ENCODE measurements around the gene DFFA.
A peak's percentile ranks its signal among the peaks of the same experiment; 100 is the strongest.
"Not testable (repeated sequence)": the region's sequence is repeated elsewhere in the genome, so short reads cannot be mapped to it uniquely, and the experiment has no call there.

Gene DFFA

DNA sequence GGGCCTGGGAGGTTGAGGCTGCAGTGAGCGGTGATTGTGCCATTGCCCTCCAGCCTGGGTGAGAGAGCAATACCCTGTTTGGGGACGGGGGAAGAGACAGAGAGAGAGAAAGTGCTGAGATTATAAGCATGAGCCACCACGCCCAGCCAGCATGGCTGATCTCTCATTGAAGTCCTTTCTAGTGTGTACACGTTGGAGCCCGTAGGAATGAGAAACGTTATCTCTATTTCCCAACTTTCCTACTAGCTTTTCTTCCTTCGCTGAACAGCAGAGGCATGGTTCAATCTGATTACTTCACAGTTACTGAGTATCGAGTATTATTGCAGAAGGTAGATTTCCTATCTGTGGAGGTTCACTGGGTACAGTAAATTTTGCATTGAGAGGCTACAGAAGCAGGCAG is 7.0 kb upstream of the DFFA start:
- Histone ChIP-seq H3K4me2 (ENCODE audit: low read depth, low read length, poor library complexity, severe bottlenecking) (no peak overlapping the region), H4K20me1 (ENCODE audit: low read depth, low read length) (no peaks in the 10 kb centered on the region), H3F3A (ENCODE audit: insufficient read depth) (no peaks in the 10 kb centered on the region), H3K36me3 (ENCODE audit: low read length) (no peaks in the 10 kb centered on the region), H3K27me3 (ENCODE audit: low read length) (no peaks in the 10 kb centered on the region), H3K9me3 (ENCODE audit: insufficient read depth, low read length) (no peaks in the 10 kb centered on the region), H3K9ac (ENCODE audit: low read length) (no peak overlapping the region), H3K79me2 (ENCODE audit: insufficient read depth, low read length) (peaks cover 68% of the 10 kb centered on the region), H3K27ac (ENCODE audit: low read depth, low read length) (no peak overlapping the region), H3K9me2 (replicated peaks; ENCODE audit: insufficient read depth, low read length) (no peaks in the 10 kb centered on the region), H2AFZ (ENCODE audit: low read depth, low read length, severe bottlenecking) (no peak overlapping the region), H3K4me3 (ENCODE audit: insufficient read depth, low read length, poor library complexity, severe bottlenecking) (no peak overlapping the region)
- TF ChIP-seq, protein P1, sequence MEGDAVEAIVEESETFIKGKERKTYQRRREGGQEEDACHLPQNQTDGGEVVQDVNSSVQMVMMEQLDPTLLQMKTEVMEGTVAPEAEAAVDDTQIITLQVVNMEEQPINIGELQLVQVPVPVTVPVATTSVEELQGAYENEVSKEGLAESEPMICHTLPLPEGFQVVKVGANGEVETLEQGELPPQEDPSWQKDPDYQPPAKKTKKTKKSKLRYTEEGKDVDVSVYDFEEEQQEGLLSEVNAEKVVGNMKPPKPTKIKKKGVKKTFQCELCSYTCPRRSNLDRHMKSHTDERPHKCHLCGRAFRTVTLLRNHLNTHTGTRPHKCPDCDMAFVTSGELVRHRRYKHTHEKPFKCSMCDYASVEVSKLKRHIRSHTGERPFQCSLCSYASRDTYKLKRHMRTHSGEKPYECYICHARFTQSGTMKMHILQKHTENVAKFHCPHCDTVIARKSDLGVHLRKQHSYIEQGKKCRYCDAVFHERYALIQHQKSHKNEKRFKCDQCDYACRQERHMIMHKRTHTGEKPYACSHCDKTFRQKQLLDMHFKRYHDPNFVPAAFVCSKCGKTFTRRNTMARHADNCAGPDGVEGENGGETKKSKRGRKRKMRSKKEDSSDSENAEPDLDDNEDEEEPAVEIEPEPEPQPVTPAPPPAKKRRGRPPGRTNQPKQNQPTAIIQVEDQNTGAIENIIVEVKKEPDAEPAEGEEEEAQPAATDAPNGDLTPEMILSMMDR (IDR thresholded peaks at IDR 0.05; ENCODE audit: insufficient read depth, low read length, poor library complexity, severe bottlenecking), result no peak
- no peak for TF ChIP-seq EZH2phosphoT487 (conservative IDR thresholded peaks at IDR 0.05; ENCODE audit: low read length)

DNA sequence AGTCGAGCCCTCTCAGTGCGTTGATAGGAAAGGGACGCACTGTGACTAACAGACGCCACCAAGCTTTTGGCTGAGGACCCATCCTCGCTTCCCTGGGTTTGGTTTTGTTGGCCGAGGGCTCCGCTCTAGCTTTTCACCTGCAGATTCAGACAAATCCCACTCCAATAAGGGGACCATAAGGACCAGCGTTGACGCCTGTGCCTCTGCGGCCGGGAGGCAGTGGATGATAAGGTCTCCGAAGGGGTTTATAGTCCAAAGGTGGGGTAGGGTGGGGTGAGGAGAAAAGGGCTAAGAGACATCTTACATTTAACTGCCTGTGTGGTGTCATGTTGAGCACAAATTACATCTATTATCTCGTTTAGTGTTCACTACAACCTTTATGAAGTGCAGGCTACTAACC is 3.2 kb upstream of the DFFA start:
- no peaks in the 10 kb centered on the region for H3K36me3 ChIP-seq (ENCODE audit: low read length)
- peaks cover 18% of the 10 kb centered on the region for H3F3A ChIP-seq (ENCODE audit: insufficient read depth)
- H3K27ac ChIP-seq (ENCODE audit: low read depth, low read length), result 0 out of 2 replicates have a peak overlapping the region, but pooled peaks have one; percentile 18
- H3K4me2 ChIP-seq (ENCODE audit: low read depth, low read length, poor library complexity, severe bottlenecking), result peak overlapping the region; percentile 80
- H2AFZ ChIP-seq (ENCODE audit: low read depth, low read length, severe bottlenecking), result peak overlapping the region; percentile 71
- peaks cover 60% of the 10 kb centered on the region for H3K79me2 ChIP-seq (ENCODE audit: insufficient read depth, low read length)
- no peak for TF ChIP-seq EZH2phosphoT487 (conservative IDR thresholded peaks at IDR 0.05; ENCODE audit: low read length)
- TF ChIP-seq, protein P1 (IDR thresholded peaks at IDR 0.05; ENCODE audit: insufficient read depth, low read length, poor library complexity, severe bottlenecking), result no peak
- peak overlapping the region; percentile 90 for H3K9ac ChIP-seq (ENCODE audit: low read length)
- H3K9me3 ChIP-seq (ENCODE audit: insufficient read depth, low read length), result no peaks in the 10 kb centered on the region
- no peaks in the 10 kb centered on the region for H4K20me1 ChIP-seq (ENCODE audit: low read depth, low read length)
- no peaks in the 10 kb centered on the region for H3K27me3 ChIP-seq (ENCODE audit: low read length)
- no peaks in the 10 kb centered on the region for H3K9me2 ChIP-seq (replicated peaks; ENCODE audit: insufficient read depth, low read length)
- peak overlapping the region; percentile 98 for H3K4me3 ChIP-seq (ENCODE audit: insufficient read depth, low read length, poor library complexity, severe bottlenecking)

DNA sequence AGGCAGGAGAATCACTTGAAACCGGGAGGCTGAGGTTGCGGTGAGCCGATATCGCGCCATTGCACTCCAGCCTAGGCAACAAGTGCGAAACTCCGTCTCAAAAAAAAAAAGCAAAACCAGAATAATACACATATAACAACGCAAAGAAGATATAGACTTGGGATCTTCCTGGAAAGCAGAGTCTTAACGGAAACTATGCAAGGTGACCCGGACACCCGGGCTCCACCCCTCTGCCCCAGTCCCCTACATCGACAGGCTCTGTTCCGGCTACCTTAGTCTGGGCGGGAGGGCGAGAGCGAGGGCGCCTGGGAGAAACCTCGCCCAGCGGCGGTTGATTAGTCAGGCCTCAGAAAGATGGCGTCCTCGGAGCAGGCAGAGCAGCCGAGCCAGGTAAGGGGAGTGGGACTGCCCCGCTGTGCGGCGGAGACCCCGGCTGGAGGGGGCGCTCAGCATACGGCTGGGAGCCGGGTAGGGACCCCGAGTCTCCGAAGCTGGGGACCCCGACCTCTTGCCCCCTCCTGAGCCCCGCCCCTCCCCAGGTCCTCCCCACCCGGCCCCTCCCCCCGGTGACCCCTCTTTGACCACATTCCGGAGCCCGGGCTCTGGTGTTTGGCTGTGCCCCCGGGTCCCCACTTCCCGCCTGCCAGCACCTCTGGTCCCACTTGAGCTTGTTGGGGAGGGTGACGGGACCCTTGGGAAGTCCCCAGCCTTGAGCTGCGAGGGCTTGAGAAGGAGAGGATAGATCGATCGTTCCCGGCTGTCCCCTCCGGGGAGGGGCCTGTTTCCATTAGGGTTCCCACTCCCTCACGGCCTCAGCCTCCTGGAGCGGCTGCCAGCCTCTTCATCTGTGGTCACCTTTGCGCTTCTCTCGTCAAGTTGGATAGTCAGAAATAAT is 2.5 kb upstream of the DFFA start, which contains the start of gene PEX14:
Gene PEX14 (plus strand): TSS at position 338 of the 895 bp plus-strand sequence. CDS start 17 bp downstream, at position 355.
- Histone ChIP-seq H3K4me3 (ENCODE audit: insufficient read depth, low read length, poor library complexity, severe bottlenecking) (peak within 1 kb of the TSS; percentile 98), H3K27ac (ENCODE audit: low read depth, low read length) (peak within 1 kb of the TSS; percentile 96), H3K9me3 (ENCODE audit: insufficient read depth, low read length) (no peaks in the 10 kb centered on the region), H3K79me2 (ENCODE audit: insufficient read depth, low read length) (peaks cover 62% of the 10 kb centered on the region), H2AFZ (ENCODE audit: low read depth, low read length, severe bottlenecking) (peak within 1 kb of the TSS; percentile 90), H3F3A (ENCODE audit: insufficient read depth) (peaks cover 18% of the 10 kb centered on the region), H3K27me3 (ENCODE audit: low read length) (no peaks in the 10 kb centered on the region), H3K36me3 (ENCODE audit: low read length) (no peaks in the 10 kb centered on the region), H3K4me2 (ENCODE audit: low read depth, low read length, poor library complexity, severe bottlenecking) (peak within 1 kb of the TSS; percentile 80), H3K9me2 (replicated peaks; ENCODE audit: insufficient read depth, low read length) (no peaks in the 10 kb centered on the region), H3K9ac (ENCODE audit: low read length) (peak within 1 kb of the TSS; percentile 90), H4K20me1 (ENCODE audit: low read depth, low read length) (no peaks in the 10 kb centered on the region)
- no peak for TF ChIP-seq EZH2phosphoT487 (conservative IDR thresholded peaks at IDR 0.05; ENCODE audit: low read length)
- TF ChIP-seq, protein P1 (IDR thresholded peaks at IDR 0.05; ENCODE audit: insufficient read depth, low read length, poor library complexity, severe bottlenecking), result no peak

DNA sequence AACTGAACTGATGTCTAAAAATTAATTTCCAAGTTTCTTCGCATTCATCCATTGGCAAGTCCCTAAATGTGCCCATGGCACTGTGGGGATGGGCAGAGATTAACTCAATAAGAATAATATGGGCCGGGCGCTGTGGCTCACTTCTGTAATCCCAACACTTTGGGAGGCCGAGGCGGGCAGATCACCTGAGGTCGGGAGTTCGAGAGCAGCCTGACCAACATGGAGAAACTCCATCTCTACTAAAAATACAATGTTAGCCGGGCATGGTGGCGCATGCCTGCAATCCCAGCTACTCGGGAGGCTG is 1.9 kb upstream of the DFFA start:
- not testable (repeated sequence) for H3K36me3 ChIP-seq (ENCODE audit: low read length); H3K9me2 ChIP-seq (replicated peaks; ENCODE audit: insufficient read depth, low read length); H3K9me3 ChIP-seq (ENCODE audit: insufficient read depth, low read length); H4K20me1 ChIP-seq (ENCODE audit: low read depth, low read length); H3K27me3 ChIP-seq (ENCODE audit: low read length)
- H2AFZ ChIP-seq (ENCODE audit: low read depth, low read length, severe bottlenecking), result peak overlapping the region; percentile 90
- H3F3A ChIP-seq (ENCODE audit: insufficient read depth), result peaks cover 18% of the 10 kb centered on the region
- H3K4me3 ChIP-seq (ENCODE audit: insufficient read depth, low read length, poor library complexity, severe bottlenecking), result peak overlapping the region; percentile 98
- H3K9ac ChIP-seq (ENCODE audit: low read length), result peak overlapping the region; percentile 90
- H3K79me2 ChIP-seq (ENCODE audit: insufficient read depth, low read length), result peaks cover 61% of the 10 kb centered on the region
- peak overlapping the region; percentile 80 for H3K4me2 ChIP-seq (ENCODE audit: low read depth, low read length, poor library complexity, severe bottlenecking)
- peak overlapping the region; percentile 96 for H3K27ac ChIP-seq (ENCODE audit: low read depth, low read length)

All from SU-DHL-6 (cell line).